GM12874 (cell line): Measurements from ENCODE around the gene HOXB3.
A peak's percentile ranks its signal among the peaks of the same experiment; 100 is the strongest.

Experiments
- CTCF ChIP-seq: IDR thresholded peaks from 2 replicates; pipeline ENCODE4 v1.5.1; 2011; ENCODE audit warnings: low read depth, mild to moderate bottlenecking, control low read depth, low read length, moderate library complexity; ENCODE audit not compliant: insufficient read depth

Gene HOXB3

DNA sequence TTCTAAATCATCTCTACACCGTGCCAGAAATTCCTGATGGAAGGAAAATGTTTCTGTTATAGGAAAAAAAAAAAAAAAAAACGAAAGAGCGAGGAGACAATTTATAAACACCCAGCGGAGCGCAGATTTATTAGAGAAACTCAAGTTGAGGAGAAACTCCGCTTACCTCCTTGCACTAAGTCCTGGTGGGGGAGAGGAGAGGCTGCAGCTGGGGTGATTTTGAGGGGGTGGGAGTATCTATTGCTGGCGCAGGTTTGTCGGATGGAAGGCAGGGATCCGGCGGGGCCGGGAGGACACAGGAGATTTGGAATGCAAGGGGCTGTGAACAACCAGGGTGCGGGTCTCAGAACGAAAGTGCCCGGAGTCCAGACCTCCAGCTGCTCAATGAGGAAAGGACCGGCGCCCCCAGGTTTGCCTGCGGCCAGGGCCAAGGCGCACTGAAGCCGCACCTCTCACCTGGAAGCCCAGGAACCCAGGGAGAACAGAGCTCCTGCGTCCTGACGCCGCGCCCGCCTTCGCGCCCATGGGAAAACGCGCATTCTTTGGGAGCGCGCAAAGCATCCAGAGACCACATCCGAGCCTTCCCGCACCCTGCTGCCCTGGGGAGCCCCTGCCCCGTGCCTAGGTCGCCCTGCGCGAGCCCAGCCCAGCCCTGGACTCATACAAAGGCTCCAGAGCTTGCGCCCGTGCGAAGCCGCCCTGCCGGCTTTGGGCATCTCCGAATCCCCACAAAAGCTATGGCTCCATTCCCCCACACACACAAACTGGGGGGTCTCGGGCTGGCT, 27.6 kb upstream of the HOXB3 start:
- no peak for TF ChIP-seq CTCF

- no peak for TF ChIP-seq CTCF
Observed at GRCh38 chr17:48616717-48617470, 26.9 kb upstream of the HOXB3 start.

GRCh38 chr17:48615963-48616716, 26.1 kb upstream of the HOXB3 start:
- no peak for TF ChIP-seq CTCF

- TF ChIP-seq CTCF: no peak
Observed at GRCh38 chr17:48615047-48615962, 25.3 kb upstream of the HOXB3 start, which contains the start of gene HOXB8. TSS of gene HOXB8 (minus strand) at chr17:48615292. CDS start at chr17:48614704, 588 bp downstream.

- no peak for TF ChIP-seq CTCF
Observed at GRCh38 chr17:48613862-48614694, 24.0 kb upstream of the HOXB3 start.

DNA sequence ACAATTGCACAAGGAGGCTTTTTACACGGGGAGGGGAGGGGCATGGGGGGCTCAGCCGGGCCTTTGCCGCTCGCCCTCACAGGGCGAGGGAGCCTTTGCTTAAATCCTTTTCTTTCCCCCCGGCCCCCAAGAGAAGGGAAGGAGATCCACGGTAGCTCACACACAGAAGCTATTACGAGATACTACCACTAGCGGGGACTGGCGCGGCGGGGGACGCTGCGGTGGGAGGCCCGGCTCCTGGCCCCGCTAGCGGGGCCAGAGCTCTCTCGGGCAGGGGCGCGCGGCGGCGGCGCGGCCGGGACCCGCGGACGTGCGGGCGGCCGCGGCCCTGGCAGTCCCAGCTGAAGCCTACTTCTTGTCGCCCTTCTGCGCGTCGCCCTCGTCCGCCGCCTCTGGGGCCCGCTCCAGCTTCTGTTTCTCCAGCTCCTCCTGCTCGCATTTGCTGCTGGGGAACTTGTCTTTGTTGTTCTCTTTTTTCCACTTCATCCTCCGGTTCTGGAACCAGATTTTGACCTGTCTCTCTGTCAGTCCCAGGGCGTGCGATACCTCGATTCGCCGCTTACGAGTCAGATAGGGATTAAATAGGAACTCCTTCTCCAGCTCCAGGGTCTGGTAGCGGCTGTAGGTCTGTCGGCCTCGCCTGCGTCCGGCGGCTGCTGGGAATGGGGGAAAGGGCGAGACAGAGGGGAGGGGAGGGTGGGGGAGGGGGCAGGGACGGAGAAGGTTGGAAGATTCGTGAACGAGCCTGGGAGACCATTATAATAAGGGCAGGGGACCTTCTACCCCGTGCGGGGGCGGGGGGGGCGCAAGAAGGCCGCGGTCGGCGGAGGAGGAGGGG, 23.0 kb upstream of the HOXB3 start:
- TF ChIP-seq CTCF: peak; percentile 46
